Endodermal cell (in vitro differentiated cells): Measurements from ENCODE around the gene LEO1. TPM values are rescaled to one million over a fixed set of nuclear protein-coding genes. Genes with fewer than 3 reads are reported as not detected.

Source experiments
- DNase-seq: peaks from one replicate; pipeline ENCODE4 v3.0.0-alpha.2; 2017
- H3K27ac ChIP-seq: 2 replicates; pipeline ENCODE4 v1.5.1; 2013; ENCODE audit warnings: mild to moderate bottlenecking, low read depth, low read length, moderate library complexity
- H3K27me3 ChIP-seq: 2 replicates; pipeline ENCODE4 v1.6.1; 2013; ENCODE audit warnings: mild to moderate bottlenecking, low read length, moderate library complexity; ENCODE audit not compliant: insufficient read depth, control insufficient read depth, poor library complexity, severe bottlenecking
- H3K36me3 ChIP-seq: 2 replicates; pipeline ENCODE4 v1.7.0; 2013; ENCODE audit warnings: mild to moderate bottlenecking, low read length, moderate library complexity; ENCODE audit not compliant: control insufficient read depth, insufficient read depth
- H3K4me1 ChIP-seq: one replicate; pipeline ENCODE4 v1.7.0; 2013; ENCODE audit warnings: low read length; ENCODE audit not compliant: control insufficient read depth, insufficient read depth
- H3K4me3 ChIP-seq: 2 replicates; pipeline ENCODE4 v1.5.1; 2013; ENCODE audit warnings: mild to moderate bottlenecking, low read length, moderate library complexity
- H3K9ac ChIP-seq: 2 replicates; pipeline ENCODE4 v1.6.1; 2013; ENCODE audit warnings: mild to moderate bottlenecking, low read length, moderate library complexity; ENCODE audit not compliant: poor library complexity, severe bottlenecking; ENCODE audit errors: extremely low read depth
- H3K9me3 ChIP-seq: 2 replicates; pipeline ENCODE4 v1.6.1; 2013; ENCODE audit warnings: mild to moderate bottlenecking, low read length, moderate library complexity; ENCODE audit not compliant: control insufficient read depth
- H3K27ac Mint-ChIP-seq: 2 replicates; pipeline ENCODE4 v1.8.0; 2020; ENCODE audit warnings: mixed read lengths
- H3K27me3 Mint-ChIP-seq: 2 replicates; pipeline ENCODE4 v1.8.0; 2021; ENCODE audit warnings: mild to moderate bottlenecking, mixed read lengths; ENCODE audit not compliant: insufficient read depth
- H3K36me3 Mint-ChIP-seq: 2 replicates; pipeline ENCODE4 v1.8.0; 2020; ENCODE audit warnings: low read depth, mixed read lengths
- H3K4me1 Mint-ChIP-seq: 2 replicates; pipeline ENCODE4 v1.8.0; 2020; ENCODE audit warnings: mixed read lengths
- H3K4me3 Mint-ChIP-seq: 2 replicates; pipeline ENCODE4 v1.8.0; 2020; ENCODE audit warnings: mild to moderate bottlenecking, moderate library complexity, mixed read lengths
- H3K9me3 Mint-ChIP-seq: 2 replicates; pipeline ENCODE4 v1.8.0; 2020; ENCODE audit warnings: mild to moderate bottlenecking, mixed read lengths
- CTCF ChIP-seq: fragments of 200-600 bp; sonication (generic); conservative IDR thresholded peaks from 2 replicates; pipeline ENCODE4 v1.5.0; 2021; ENCODE audit warnings: antibody characterized with exemption, mild to moderate bottlenecking
- WGBS, 2 experiments: methylation state at CpG; one replicate each; pipeline versions ENCODE4 v1.1.5 to v1.1.7; 2013; ENCODE audit warnings: missing lambda C conversion rate in 2 of 2, mixed read lengths in 1 of 2; ENCODE audit not compliant: insufficient coverage in 1 of 2, insufficient read length in 1 of 2; 5-methylcytosine and 5-hydroxymethylcytosine counted together
- total RNA-seq, 2 donors: library from RNA; stranded (reverse); fragmentation: NEBNext Ultra II Directional in 1 of 2; extraction: Animal tissue kit (Norgen Biotek cat#: 25700) in 1 of 2; gene quantifications; 2 replicates in 1 of 2; 3 replicates in 1 of 2; pipeline ENCODE4 v1.2.1, GENCODE V29; 2021

The LEO1 gene
- total RNA-seq, 2 donors from 2014 or later, result 25.6 to 26.5 TPM

DNA sequence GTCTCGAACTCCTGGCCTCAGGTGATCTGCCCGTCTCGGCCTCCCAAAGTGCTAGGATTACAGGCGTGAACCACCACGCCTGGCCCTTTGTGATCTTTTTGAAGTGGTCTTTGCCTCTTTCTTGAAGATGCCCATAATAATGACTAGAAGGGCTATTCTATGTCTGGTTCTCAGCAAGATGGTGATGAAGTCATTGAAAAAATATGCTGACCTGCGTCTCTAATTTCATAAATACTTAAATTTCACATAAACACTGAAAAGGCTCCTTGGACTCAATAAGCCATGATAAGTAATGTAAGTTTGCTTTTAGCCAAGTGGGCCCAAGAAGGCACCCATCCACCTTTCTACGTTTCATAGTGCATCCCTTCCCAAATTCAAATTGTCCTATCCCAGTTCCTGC is 46.7 kb upstream of the LEO1 start:
- Mint-ChIP-seq H3K36me3 (no peaks in the 10 kb centered on the region), H3K4me3 (peak overlapping the region; percentile 95), H3K9me3 (peaks cover 1% of the 10 kb centered on the region), H3K27ac (peak overlapping the region; percentile 85), H3K27me3 (peaks cover 2% of the 10 kb centered on the region), H3K4me1 (peaks cover 32% of the 10 kb centered on the region)
- TF ChIP-seq CTCF, result no peak
- H3K9me3 ChIP-seq, result no peaks in the 10 kb centered on the region
- no peak overlapping the region for H3K27ac ChIP-seq
- WGBS, 2 experiments, result 96 to 98% methylated on average over 6 to 7 of the region's 7 CpGs
- DNase-seq, result no peak
- no peaks in the 10 kb centered on the region for H3K27me3 ChIP-seq
- H3K36me3 ChIP-seq, result no peaks in the 10 kb centered on the region
- H3K9ac ChIP-seq, result no peak overlapping the region
- H3K4me3 ChIP-seq, result peak overlapping the region; percentile 82
- H3K4me1 ChIP-seq, result no peaks in the 10 kb centered on the region

DNA sequence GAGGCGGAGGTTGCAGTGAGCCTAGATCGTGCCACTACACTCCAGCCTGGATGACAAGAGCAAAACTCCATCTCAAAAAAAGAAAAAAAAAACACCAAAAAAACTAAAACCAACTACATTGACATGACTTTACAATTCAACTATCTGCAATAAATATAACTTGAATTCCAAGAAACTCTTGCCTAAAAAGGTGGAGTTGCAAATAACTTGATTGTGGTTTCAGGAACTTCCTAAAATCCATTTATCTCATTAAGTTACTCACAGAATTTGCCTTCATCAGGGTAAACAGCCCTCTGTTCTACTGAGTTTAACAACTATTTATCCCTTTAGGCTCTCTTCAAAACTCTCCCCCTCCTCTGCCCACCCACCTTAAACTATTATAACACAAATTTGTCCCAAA is 44.7 kb upstream of the LEO1 start:
- WGBS, 2 experiments, result 93% methylated on average over 2 of the region's 2 CpGs; no CpG with 5 or more reads in 1 of the 2 experiments
- no peak for DNase-seq
- no peak for TF ChIP-seq CTCF

DNA sequence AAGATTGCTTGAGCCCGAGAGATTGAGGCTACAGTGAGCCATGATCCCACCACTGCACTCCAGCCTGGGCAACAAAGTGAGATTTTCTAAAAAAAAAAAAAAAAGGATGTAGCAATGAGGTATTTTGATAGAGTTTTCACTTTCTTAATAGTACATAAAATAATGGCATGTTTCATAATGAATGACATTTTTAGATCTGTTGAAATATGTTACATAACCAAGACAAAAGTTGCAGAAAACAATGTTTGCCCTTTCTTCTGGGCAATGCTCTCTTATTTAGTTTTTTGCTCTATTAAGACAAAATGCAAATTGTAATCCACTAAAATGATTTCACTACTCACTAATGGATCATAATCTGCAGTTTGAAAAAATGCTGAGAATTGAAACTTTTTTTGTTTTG is 43.0 kb upstream of the LEO1 start:
- H3K4me1 Mint-ChIP-seq, result peaks cover 21% of the 10 kb centered on the region
- H3K9me3 ChIP-seq, result no peaks in the 10 kb centered on the region
- H3K27me3 ChIP-seq, result no peaks in the 10 kb centered on the region
- H3K27ac Mint-ChIP-seq, result no peak overlapping the region
- no peaks in the 10 kb centered on the region for H3K36me3 ChIP-seq
- peaks cover 1% of the 10 kb centered on the region for H3K9me3 Mint-ChIP-seq
- H3K4me3 Mint-ChIP-seq, result no peak overlapping the region
- H3K27ac ChIP-seq, result no peak overlapping the region
- no peak overlapping the region for H3K9ac ChIP-seq
- peaks cover 2% of the 10 kb centered on the region for H3K27me3 Mint-ChIP-seq
- no peak overlapping the region for H3K4me3 ChIP-seq
- no peak for DNase-seq
- no peaks in the 10 kb centered on the region for H3K36me3 Mint-ChIP-seq
- 92% methylated on average over 1 of the region's 1 CpG; no CpG with 5 or more reads in 1 of the 2 experiments for WGBS, 2 experiments
- TF ChIP-seq CTCF, result no peak
- no peaks in the 10 kb centered on the region for H3K4me1 ChIP-seq

More for the DNA sequence above, 44.7 kb upstream of the LEO1 start:
- Mint-ChIP-seq H3K4me1 (peaks cover 34% of the 10 kb centered on the region), H3K27ac (no peak overlapping the region), H3K36me3 (no peaks in the 10 kb centered on the region), H3K4me3 (no peak overlapping the region), H3K9me3 (peaks cover 1% of the 10 kb centered on the region), H3K27me3 (peaks cover 2% of the 10 kb centered on the region)
- H3K9me3 ChIP-seq, result no peaks in the 10 kb centered on the region
- no peak overlapping the region for H3K9ac ChIP-seq
- H3K4me3 ChIP-seq, result no peak overlapping the region
- H3K27ac ChIP-seq, result no peak overlapping the region
- no peaks in the 10 kb centered on the region for H3K36me3 ChIP-seq
- H3K27me3 ChIP-seq, result no peaks in the 10 kb centered on the region
- H3K4me1 ChIP-seq, result no peaks in the 10 kb centered on the region
